Smooth muscle cell (in vitro differentiated cells): ENCODE results near the gene MYO3B. TPM values are rescaled to one million over a fixed set of nuclear protein-coding genes. Genes with fewer than 3 reads are reported as not detected.

Source experiments
- DNase-seq: peaks from one replicate; lab custom pipeline; 2025; ENCODE audit not compliant: unreplicated experiment; lab: John Stamatoyannopoulos, UW
- H2AFZ ChIP-seq: fragments of 200-600 bp; sonication (generic); 2 replicates; pipeline ENCODE4 v1.6.0; 2016; ENCODE audit warnings: antibody characterized with exemption, low read depth, mild to moderate bottlenecking
- H3F3A ChIP-seq: fragments of 200-600 bp; sonication (generic); 2 replicates; pipeline ENCODE4 v1.6.0; 2017; ENCODE audit warnings: antibody characterized with exemption, low read depth
- H3K27ac ChIP-seq: fragments of 200-600 bp; sonication (generic); 2 replicates; pipeline ENCODE4 v1.5.1; 2016; ENCODE audit warnings: low read depth, mild to moderate bottlenecking
- H3K27me3 ChIP-seq: fragments of 200-600 bp; sonication (generic); 2 replicates; pipeline ENCODE4 v1.6.1; 2016; ENCODE audit warnings: low read depth, mild to moderate bottlenecking
- H3K36me3 ChIP-seq: fragments of 200-600 bp; sonication (generic); 2 replicates; pipeline ENCODE4 v1.5.1; 2016; ENCODE audit warnings: low read depth
- H3K4me1 ChIP-seq: fragments of 200-600 bp; sonication (generic); 2 replicates; pipeline ENCODE4 v1.5.1; 2016; ENCODE audit warnings: low read depth
- H3K4me2 ChIP-seq: fragments of 200-600 bp; sonication (generic); 2 replicates; pipeline ENCODE4 v1.6.0; 2016; ENCODE audit warnings: mild to moderate bottlenecking
- H3K4me3 ChIP-seq: fragments of 200-600 bp; sonication (generic); 2 replicates; pipeline ENCODE4 v1.5.1; 2016; ENCODE audit warnings: mild to moderate bottlenecking
- H3K79me2 ChIP-seq: fragments of 200-600 bp; sonication (generic); 2 replicates; pipeline ENCODE4 v1.6.0; 2016; ENCODE audit warnings: low read depth, mild to moderate bottlenecking
- H3K9ac ChIP-seq: fragments of 200-600 bp; sonication (generic); 2 replicates; pipeline ENCODE4 v1.6.0; 2016; ENCODE audit warnings: low read depth
- H3K9me3 ChIP-seq: fragments of 200-600 bp; sonication (generic); replicated peaks from 2 replicates; pipeline ENCODE4 v1.5.1; 2016; ENCODE audit warnings: low read depth
- H4K20me1 ChIP-seq: fragments of 200-600 bp; sonication (generic); 2 replicates; pipeline ENCODE4 v1.6.0; 2016; ENCODE audit warnings: low read depth
- CTCF ChIP-seq: fragments of 200-600 bp; sonication (generic); IDR thresholded peaks from 2 replicates; pipeline ENCODE4 v1.5.1; 2017; ENCODE audit warnings: borderline replicate concordance, mild to moderate bottlenecking, antibody characterized with exemption; ENCODE audit not compliant: insufficient read depth, poor library complexity, severe bottlenecking
- WGBS: methylation state at CpG from one replicate; pipeline ENCODE4 v1.1.7; 2016; ENCODE audit warnings: low lambda C conversion rate; 5-methylcytosine and 5-hydroxymethylcytosine counted together
- polyA plus RNA-seq: library from polyadenylated mRNA; unstranded; fragments of >200 nt; fragmentation: Nextera tagmentation; extraction: Ambion mirVana; gene quantifications from 2 replicates; pipeline ENCODE4 v1.2.1, GENCODE V29; 2016
- total RNA-seq: library from RNA; depleted of rRNA; stranded (reverse); fragments of >200 nt; gene quantifications from 2 replicates; pipeline ENCODE4 v1.2.3, GENCODE V29; 2014

Gene MYO3B
- total and polyA plus RNA-seq, 2 experiments from 2014 or later: 0.47 to 3.1 TPM

DNA sequence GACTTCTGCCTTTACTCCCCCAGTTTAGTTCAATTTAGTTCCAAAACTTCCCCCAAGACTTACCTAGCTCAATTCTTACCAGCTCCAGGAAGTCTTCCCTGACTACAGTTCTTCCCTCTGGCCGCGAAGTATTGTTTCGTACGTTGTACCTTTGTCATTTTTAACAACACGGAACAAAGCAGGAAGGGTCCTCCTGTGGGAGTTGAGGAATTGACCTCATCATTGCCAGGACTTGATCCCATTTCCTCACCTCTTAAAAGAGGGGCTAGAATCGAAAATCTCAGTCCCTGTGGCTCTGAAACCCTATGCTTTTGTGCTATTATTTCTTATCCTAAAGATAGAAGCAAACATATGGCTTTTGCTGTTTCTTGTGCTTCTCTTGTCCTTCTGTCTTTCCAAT lies 187.1 kb downstream of the MYO3B start:
- no peak overlapping the region for H3K4me3 ChIP-seq
- H4K20me1 ChIP-seq: no peaks in the 10 kb centered on the region
- H3F3A ChIP-seq: no peaks in the 10 kb centered on the region
- no peaks in the 10 kb centered on the region for H3K9me3 ChIP-seq
- no peak overlapping the region for H3K9ac ChIP-seq
- no peak overlapping the region for H3K27ac ChIP-seq
- no peaks in the 10 kb centered on the region for H3K36me3 ChIP-seq
- no peak for DNase-seq
- H3K4me2 ChIP-seq: no peak overlapping the region
- WGBS: 86% methylated on average over 6 of the region's 6 CpGs
- peaks cover 33% of the 10 kb centered on the region for H3K27me3 ChIP-seq
- no peak overlapping the region for H2AFZ ChIP-seq
- H3K79me2 ChIP-seq: no peaks in the 10 kb centered on the region
- H3K4me1 ChIP-seq: peaks cover 80% of the 10 kb centered on the region
- no peak for TF ChIP-seq CTCF

- Histone ChIP-seq H3K4me1 (peaks cover 82% of the 10 kb centered on the region), H3K27ac (no peak overlapping the region), H3K36me3 (no peaks in the 10 kb centered on the region), H3K27me3 (peaks cover 33% of the 10 kb centered on the region), H4K20me1 (no peaks in the 10 kb centered on the region), H3F3A (no peaks in the 10 kb centered on the region), H3K4me2 (no peak overlapping the region), H2AFZ (no peak overlapping the region), H3K9ac (no peak overlapping the region), H3K9me3 (no peaks in the 10 kb centered on the region), H3K79me2 (no peaks in the 10 kb centered on the region), H3K4me3 (no peak overlapping the region)
- DNase-seq: no peak
- 89% methylated on average over 3 of the region's 3 CpGs for WGBS
- no peak for TF ChIP-seq CTCF
Measured at GRCh38 chr2:170365686-170366085, 187.7 kb downstream of the MYO3B start.

DNA sequence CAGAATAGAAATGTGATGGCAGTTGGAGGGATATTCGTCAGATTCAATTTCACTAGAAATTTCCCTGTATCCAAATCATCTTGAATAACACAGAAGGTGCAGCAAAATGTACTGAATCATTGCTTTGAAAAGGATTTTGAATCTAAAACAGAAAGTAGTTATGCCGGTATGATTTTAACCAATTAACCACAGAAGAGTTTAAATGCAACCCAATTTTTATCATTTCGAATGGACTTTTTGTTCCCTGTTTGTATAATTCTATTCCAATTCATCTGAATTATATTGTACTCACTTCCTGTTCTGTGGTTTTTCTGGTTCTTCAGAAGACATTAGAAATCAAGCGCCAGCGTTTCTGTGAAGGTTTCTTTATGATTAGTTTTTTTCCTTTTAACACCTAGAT lies 190.4 kb downstream of the MYO3B start:
- no peak for DNase-seq
- H3K4me1 ChIP-seq: peaks cover 64% of the 10 kb centered on the region
- no peaks in the 10 kb centered on the region for H3K79me2 ChIP-seq
- no peaks in the 10 kb centered on the region for H3K36me3 ChIP-seq
- no peak overlapping the region for H3K4me2 ChIP-seq
- no peak overlapping the region for H2AFZ ChIP-seq
- no peak overlapping the region for H3K27ac ChIP-seq
- H3K9me3 ChIP-seq: no peaks in the 10 kb centered on the region
- TF ChIP-seq CTCF: no peak
- H3F3A ChIP-seq: no peaks in the 10 kb centered on the region
- WGBS: 84% methylated on average over 5 of the region's 5 CpGs
- no peaks in the 10 kb centered on the region for H4K20me1 ChIP-seq
- H3K4me3 ChIP-seq: no peak overlapping the region
- H3K9ac ChIP-seq: no peak overlapping the region
- peaks cover 33% of the 10 kb centered on the region for H3K27me3 ChIP-seq

GRCh38 chr2:170369228-170369627 lies 191.3 kb downstream of the MYO3B start:
- no peak overlapping the region for H3K9ac ChIP-seq
- H3F3A ChIP-seq: no peaks in the 10 kb centered on the region
- no peak for TF ChIP-seq CTCF
- 74% methylated on average over 2 of the region's 2 CpGs for WGBS
- H3K4me1 ChIP-seq: peaks cover 56% of the 10 kb centered on the region
- no peak overlapping the region for H2AFZ ChIP-seq
- no peak overlapping the region for H3K27ac ChIP-seq
- DNase-seq: no peak
- peaks cover 33% of the 10 kb centered on the region for H3K27me3 ChIP-seq
- H3K36me3 ChIP-seq: no peaks in the 10 kb centered on the region
- no peaks in the 10 kb centered on the region for H3K79me2 ChIP-seq
- H3K4me2 ChIP-seq: no peak overlapping the region
- H3K4me3 ChIP-seq: no peak overlapping the region
- no peaks in the 10 kb centered on the region for H4K20me1 ChIP-seq
- H3K9me3 ChIP-seq: no peaks in the 10 kb centered on the region
